ENCODE data around the gene FAM83D. TPM values are rescaled to one million over a fixed set of nuclear protein-coding genes. Genes with fewer than 3 reads are reported as not detected.

Gene FAM83D
- total and polyA plus RNA-seq, 2 of the 4 experiments (the other 2 are of a cell fraction) = 20.4 to 26.4 TPM

GRCh38 chr20:38932457-38933120 is 6.4 kb downstream of the FAM83D start:
- no TSS peak for BruUV-seq (replicated peaks)
- intact Hi-C loops (cut with micrococcal nuclease) (no loop called here), in situ Hi-C loops (cut with MboI; ENCODE audit: low sequenced_read_pairs) (no loop called here), dilution Hi-C loops (cut with HindIII; ENCODE audit: low sequenced_read_pairs, unreplicated experiment) (no loop called here)
- peak overlapping the region in 1 of 2 experiments; percentile 78; a peak in 3 of 4 replicates for H4K8ac ChIP-seq (ENCODE audit: low read depth in 2 of 2, low read length in 2 of 2)
- no peak overlapping the region for H2AK9ac ChIP-seq (replicated peaks; ENCODE audit: low read depth, low read length, poor library complexity)
- peak; percentile 74 for ATAC-seq (ENCODE audit: low read depth)
- peak overlapping the region; percentile 66 for H3K4me2 ChIP-seq (ENCODE audit: low read depth, low read length)
- H3K4ac ChIP-seq (ENCODE audit: low read depth, low read length) = peak overlapping the region; percentile 49; the same call in 1 of the 2 replicates
- H2BK15ac ChIP-seq (ENCODE audit: low read depth, low read length) = peak overlapping the region; percentile 12; the same call in 1 of the 3 replicates
- peak overlapping the region; percentile 34; the same call in 1 of the 2 replicates for H4K91ac ChIP-seq (ENCODE audit: insufficient read depth, low read depth, low read length)
- CTCF ChIA-PET = interaction anchor here (1.1 kb wide), 1 partner anchor 30 kb away, joined by 3 read pairs; the partner anchor contains the start of gene DHX35
- no peaks in the 10 kb centered on the region for H3K36me3 ChIP-seq (ENCODE audit: control insufficient read depth, insufficient read depth, low read length)
- peaks cover 13% of the 10 kb centered on the region for H3K4me1 ChIP-seq (ENCODE audit: control insufficient read depth, insufficient read depth, low read length)
- H4K20me1 ChIP-seq (ENCODE audit: insufficient read depth, low read length) = peaks cover 11% of the 10 kb centered on the region; the same call in 1 of the 2 replicates
- H3K14ac ChIP-seq (replicated peaks; ENCODE audit: low read depth, low read length) = no peak overlapping the region; the same call in 1 of the 2 replicates
- POLR2A ChIA-PET (ENCODE audit: unreplicated experiment) = interaction anchor here (0.8 kb wide), 1 partner anchor 8 kb away, joined by 3 read pairs; no protein-coding TSS in a partner anchor
- peak; percentile 91 for TF ChIP-seq CEBPB (IDR thresholded peaks at IDR 0.05; ENCODE audit: low read depth, low read length)
- no peak for TF ChIP-seq CHD1 (IDR thresholded peaks at IDR 0.05; ENCODE audit: low read depth, low read length)
- TF ChIP-seq MAZ (IDR thresholded peaks at IDR 0.05; ENCODE audit: borderline replicate concordance, low read depth, low read length) = no peak
- TF ChIP-seq BHLHE40 (IDR thresholded peaks at IDR 0.05; ENCODE audit: low read depth, low read length) = peak; percentile 41; the same call in 1 of the 2 replicates
- no peak; the same call in 1 of the 2 replicates for TF ChIP-seq RAD21 (IDR thresholded peaks at IDR 0.05; ENCODE audit: low read length)
- TF ChIP-seq, protein P1, sequence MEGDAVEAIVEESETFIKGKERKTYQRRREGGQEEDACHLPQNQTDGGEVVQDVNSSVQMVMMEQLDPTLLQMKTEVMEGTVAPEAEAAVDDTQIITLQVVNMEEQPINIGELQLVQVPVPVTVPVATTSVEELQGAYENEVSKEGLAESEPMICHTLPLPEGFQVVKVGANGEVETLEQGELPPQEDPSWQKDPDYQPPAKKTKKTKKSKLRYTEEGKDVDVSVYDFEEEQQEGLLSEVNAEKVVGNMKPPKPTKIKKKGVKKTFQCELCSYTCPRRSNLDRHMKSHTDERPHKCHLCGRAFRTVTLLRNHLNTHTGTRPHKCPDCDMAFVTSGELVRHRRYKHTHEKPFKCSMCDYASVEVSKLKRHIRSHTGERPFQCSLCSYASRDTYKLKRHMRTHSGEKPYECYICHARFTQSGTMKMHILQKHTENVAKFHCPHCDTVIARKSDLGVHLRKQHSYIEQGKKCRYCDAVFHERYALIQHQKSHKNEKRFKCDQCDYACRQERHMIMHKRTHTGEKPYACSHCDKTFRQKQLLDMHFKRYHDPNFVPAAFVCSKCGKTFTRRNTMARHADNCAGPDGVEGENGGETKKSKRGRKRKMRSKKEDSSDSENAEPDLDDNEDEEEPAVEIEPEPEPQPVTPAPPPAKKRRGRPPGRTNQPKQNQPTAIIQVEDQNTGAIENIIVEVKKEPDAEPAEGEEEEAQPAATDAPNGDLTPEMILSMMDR (conservative IDR thresholded peaks at IDR 0.05; ENCODE audit: low read depth, low read length) = no peak
- TF ChIP-seq FOS (IDR thresholded peaks at IDR 0.05; ENCODE audit: low read depth, low read length) = no peak
- WGBS, 2 experiments (ENCODE audit: extremely low coverage in 2 of 2, insufficient read length in 1 of 2) = no CpG with 5 or more reads among the region's 9 CpGs
- H4K5ac ChIP-seq (ENCODE audit: low read depth, low read length) = peak overlapping the region; percentile 35
- peak overlapping the region; percentile 37; the same call in 1 of the 2 replicates for H2BK120ac ChIP-seq (ENCODE audit: low read depth, low read length)
- H3K9me3 ChIP-seq (ENCODE audit: control insufficient read depth, insufficient read depth, low read length) = no peaks in the 10 kb centered on the region
- peak overlapping the region; percentile 75 for H2AFZ ChIP-seq (replicated peaks; ENCODE audit: low read length, poor library complexity)
- H3K27ac ChIP-seq (ENCODE audit: insufficient read depth, low read length) = peak overlapping the region; percentile 58; the same call in 1 of the 2 replicates
- peaks cover 20 to 60% of the 10 kb centered on the region in 2 experiments for H3K79me1 ChIP-seq (ENCODE audit: low read depth in 1 of 2, low read length in 2 of 2)
- peaks cover 24% of the 10 kb centered on the region for H3K9me1 ChIP-seq (ENCODE audit: insufficient read depth, low read length)
- H2BK20ac ChIP-seq (ENCODE audit: low read depth, low read length) = no peak overlapping the region
- peak overlapping the region; percentile 41; the same call in 1 of the 2 replicates for H3K23ac ChIP-seq (ENCODE audit: low read depth, low read length)
- H3K56ac ChIP-seq (ENCODE audit: extremely low read depth, insufficient read depth, low read length) = no peak overlapping the region
- no peak overlapping the region for H3K4me3 ChIP-seq (ENCODE audit: insufficient read depth, low read depth, low read length)
- DNase-seq = peak; percentile 70
- H3K27me3 ChIP-seq (ENCODE audit: control insufficient read depth, insufficient read depth, low read length) = no peaks in the 10 kb centered on the region
- H2AK5ac ChIP-seq (ENCODE audit: low read depth, low read length) = no peak overlapping the region; the same call in 1 of the 2 replicates
- H2BK5ac ChIP-seq (ENCODE audit: low read depth, low read length, poor library complexity, severe bottlenecking) = peak overlapping the region; percentile 6
- H3K9ac ChIP-seq (ENCODE audit: low read depth, low read length) = 0 out of 2 replicates have a peak overlapping the region, but pooled peaks have one; percentile 15
- peak overlapping the region; percentile 11; the same call in 1 of the 2 replicates for H3K18ac ChIP-seq (ENCODE audit: low read depth, low read length)

Measured in IMR-90 (cell line).